Mammary epithelial cell (primary cell): ENCODE measurements around the gene NEMF.

Source experiments
- CTCF ChIP-seq, 2 donors: IDR thresholded peaks in 1 of 2; conservative IDR thresholded peaks in 1 of 2; 2 replicates each; pipeline ENCODE4 v1.5.1; 2011 to 2012; ENCODE audit warnings: inconsistent platforms in 2 of 2, low read length in 2 of 2, mild to moderate bottlenecking in 2 of 2, control low read depth in 1 of 2, low read depth in 1 of 2; ENCODE audit not compliant: insufficient read depth in 1 of 2; ENCODE audit errors: extremely low read depth in 1 of 2
- EZH2 ChIP-seq: IDR thresholded peaks from 2 replicates; pipeline ENCODE4 v1.6.1; 2012; ENCODE audit warnings: low read length, inconsistent platforms, borderline replicate concordance

GRCh38 chr14:49897414-49897813 is 44.8 kb upstream of the NEMF start:
- TF ChIP-seq CTCF (conservative IDR thresholded peaks at IDR 0.05 in 1 of 2, IDR thresholded peaks at IDR 0.05 in 1 of 2; ENCODE audit: extremely low read depth in 1 of 2, insufficient read depth in 1 of 2, low read depth in 1 of 2, low read length in 2 of 2) (no peak), EZH2 (no peak)
